Measurements from ENCODE around the gene KCNQ1. TPM values are rescaled to one million over a fixed set of nuclear protein-coding genes. Genes with fewer than 3 reads are reported as not detected.

Gene KCNQ1
- polyA plus RNA-seq, 1 experiment: not detected

DNA sequence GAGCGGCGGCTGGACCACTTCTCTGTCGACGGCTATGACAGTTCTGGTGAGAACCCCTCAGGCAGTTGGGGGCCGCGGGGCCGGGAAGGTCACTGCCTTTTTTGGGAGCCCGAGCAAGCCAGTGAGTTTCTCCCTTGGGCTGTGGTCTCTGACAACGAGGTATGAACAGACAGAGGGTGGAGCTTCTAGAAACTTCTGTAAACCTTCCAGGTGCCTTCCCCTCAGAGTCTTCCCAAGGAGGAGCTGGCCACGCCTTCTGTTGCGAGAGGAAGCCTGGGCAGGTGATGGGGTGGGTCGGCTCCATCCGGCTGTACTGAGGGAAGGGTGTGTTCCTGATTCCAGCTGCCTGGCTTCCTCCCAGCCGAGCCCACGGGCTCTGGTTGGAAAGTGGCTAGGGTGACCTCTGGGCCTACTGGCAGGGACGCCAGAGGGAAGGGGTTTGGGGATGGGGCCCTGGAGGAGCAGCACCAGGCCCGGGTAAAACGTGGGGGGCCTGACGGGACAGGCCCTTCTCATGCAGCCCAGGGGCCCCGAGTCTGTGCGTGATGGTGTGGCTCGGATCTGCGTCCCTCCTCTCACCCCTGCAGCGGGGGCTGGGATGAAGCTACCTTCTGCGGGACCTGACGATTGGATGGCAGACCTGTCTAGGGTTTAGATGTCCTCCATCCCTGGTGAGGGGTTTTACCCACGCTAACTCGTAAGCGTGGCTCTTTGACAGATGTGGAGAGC, 144.2 kb downstream of the KCNQ1 start:
- ChIA-PET POLR2A (no interaction called here), CTCF (no interaction called here)
- no peaks in the 10 kb centered on the region; the same call in 1 of the 2 replicates for H3K9me3 ChIP-seq (ENCODE audit: control insufficient read depth, insufficient read depth, low read length)
- DNase-seq (ENCODE audit: low read depth, low spot score): no peak
- H3K27me3 ChIP-seq (ENCODE audit: control insufficient read depth, insufficient read depth, low read length): peaks cover 20% of the 10 kb centered on the region
- TF ChIP-seq, protein P1, sequence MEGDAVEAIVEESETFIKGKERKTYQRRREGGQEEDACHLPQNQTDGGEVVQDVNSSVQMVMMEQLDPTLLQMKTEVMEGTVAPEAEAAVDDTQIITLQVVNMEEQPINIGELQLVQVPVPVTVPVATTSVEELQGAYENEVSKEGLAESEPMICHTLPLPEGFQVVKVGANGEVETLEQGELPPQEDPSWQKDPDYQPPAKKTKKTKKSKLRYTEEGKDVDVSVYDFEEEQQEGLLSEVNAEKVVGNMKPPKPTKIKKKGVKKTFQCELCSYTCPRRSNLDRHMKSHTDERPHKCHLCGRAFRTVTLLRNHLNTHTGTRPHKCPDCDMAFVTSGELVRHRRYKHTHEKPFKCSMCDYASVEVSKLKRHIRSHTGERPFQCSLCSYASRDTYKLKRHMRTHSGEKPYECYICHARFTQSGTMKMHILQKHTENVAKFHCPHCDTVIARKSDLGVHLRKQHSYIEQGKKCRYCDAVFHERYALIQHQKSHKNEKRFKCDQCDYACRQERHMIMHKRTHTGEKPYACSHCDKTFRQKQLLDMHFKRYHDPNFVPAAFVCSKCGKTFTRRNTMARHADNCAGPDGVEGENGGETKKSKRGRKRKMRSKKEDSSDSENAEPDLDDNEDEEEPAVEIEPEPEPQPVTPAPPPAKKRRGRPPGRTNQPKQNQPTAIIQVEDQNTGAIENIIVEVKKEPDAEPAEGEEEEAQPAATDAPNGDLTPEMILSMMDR (IDR thresholded peaks at IDR 0.05; ENCODE audit: low read depth, low read length): no peak
- no peak overlapping the region for H3K27ac ChIP-seq (ENCODE audit: low read depth, low read length)
- H3K4me3 ChIP-seq (ENCODE audit: low read depth, low read length): no peak overlapping the region

GRCh38 chr11:2589538-2589934, 144.7 kb downstream of the KCNQ1 start:
- no peaks in the 10 kb centered on the region; the same call in 1 of the 2 replicates for H3K9me3 ChIP-seq (ENCODE audit: control insufficient read depth, insufficient read depth, low read length)
- H3K27ac ChIP-seq (ENCODE audit: low read depth, low read length): no peak overlapping the region
- H3K27me3 ChIP-seq (ENCODE audit: control insufficient read depth, insufficient read depth, low read length): peaks cover 20% of the 10 kb centered on the region
- H3K4me3 ChIP-seq (ENCODE audit: low read depth, low read length): no peak overlapping the region
- no peak for DNase-seq (ENCODE audit: low read depth, low spot score)
- TF ChIP-seq, protein P1 (IDR thresholded peaks at IDR 0.05; ENCODE audit: low read depth, low read length): no peak
- ChIA-PET CTCF (no interaction called here), POLR2A (no interaction called here)

GRCh38 chr11:2590131-2590964, 145.5 kb downstream of the KCNQ1 start:
- Histone ChIP-seq H3K9me3 (ENCODE audit: control insufficient read depth, insufficient read depth, low read length) (no peaks in the 10 kb centered on the region; the same call in 1 of the 2 replicates), H3K27ac (ENCODE audit: low read depth, low read length) (no peak overlapping the region), H3K27me3 (ENCODE audit: control insufficient read depth, insufficient read depth, low read length) (peaks cover 23% of the 10 kb centered on the region), H3K4me3 (ENCODE audit: low read depth, low read length) (no peak overlapping the region)
- POLR2A ChIA-PET: no interaction called here
- TF ChIP-seq, protein P1 (IDR thresholded peaks at IDR 0.05; ENCODE audit: low read depth, low read length): no peak
- no peak for DNase-seq (ENCODE audit: low read depth, low spot score)
- CTCF ChIA-PET: no interaction called here

GRCh38 chr11:2590965-2591754, 146.4 kb downstream of the KCNQ1 start:
- POLR2A ChIA-PET: no interaction called here
- DNase-seq (ENCODE audit: low read depth, low spot score): no peak
- H3K27me3 ChIP-seq (ENCODE audit: control insufficient read depth, insufficient read depth, low read length): peaks cover 26% of the 10 kb centered on the region
- CTCF ChIA-PET: no interaction called here
- H3K4me3 ChIP-seq (ENCODE audit: low read depth, low read length): no peak overlapping the region
- H3K9me3 ChIP-seq (ENCODE audit: control insufficient read depth, insufficient read depth, low read length): no peaks in the 10 kb centered on the region; the same call in 1 of the 2 replicates
- H3K27ac ChIP-seq (ENCODE audit: low read depth, low read length): no peak overlapping the region
- TF ChIP-seq, protein P1 (IDR thresholded peaks at IDR 0.05; ENCODE audit: low read depth, low read length): no peak

All from AG04450 (cell line).